ENCODE data around the gene ATP1A1.

DNA sequence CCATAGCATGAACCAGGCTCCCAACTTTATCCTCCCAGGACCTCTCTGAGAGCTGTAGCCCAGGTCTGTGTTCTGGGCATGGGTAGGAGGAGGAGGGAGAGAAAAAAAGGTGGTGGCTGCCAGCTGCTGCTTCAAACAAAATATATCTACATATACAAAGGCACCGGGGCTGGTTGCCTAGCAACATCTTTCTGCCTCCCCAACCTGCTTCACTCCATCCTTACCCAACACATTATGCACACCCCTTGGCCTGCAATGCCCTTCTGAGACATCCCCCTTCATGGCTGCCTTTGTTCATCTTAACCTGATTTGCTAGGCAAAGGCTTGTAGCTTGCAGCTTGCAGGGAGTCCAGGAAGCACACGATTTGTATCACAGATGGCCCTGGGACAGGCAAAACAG is 27.2 kb upstream of the ATP1A1 start:
- TF ChIP-seq POLR2A (IDR thresholded peaks at IDR 0.05; ENCODE audit: low read depth, low read length): no peak
- TF ChIP-seq SPI1 (IDR thresholded peaks at IDR 0.05; ENCODE audit: low read depth, low read length): no peak
- TF ChIP-seq POLR2AphosphoS5 (IDR thresholded peaks at IDR 0.05; ENCODE audit: low read depth, low read length): no peak
- no peak for TF ChIP-seq TAF1 (IDR thresholded peaks at IDR 0.05; ENCODE audit: low read depth, low read length)
- no peak for TF ChIP-seq POU2F2 (IDR thresholded peaks at IDR 0.05; ENCODE audit: low read depth, low read length)
- TF ChIP-seq PAX5 (IDR thresholded peaks at IDR 0.05; ENCODE audit: insufficient read depth, low read length, severe bottlenecking): no peak
